DND-41 (cell line): ENCODE data around the gene OSBPL1A.

Source experiments
- EZH2 ChIP-seq: IDR thresholded peaks from 3 replicates; pipeline ENCODE4 v1.6.1; 2012; ENCODE audit warnings: borderline replicate concordance, low read depth, mild to moderate bottlenecking, moderate library complexity, low read length, inconsistent platforms; ENCODE audit not compliant: severe bottlenecking
- TF ChIP-seq, protein P1 (sequence below): IDR thresholded peaks from 2 replicates; pipeline ENCODE4 v1.5.1; 2012; ENCODE audit warnings: borderline replicate concordance, low read length, moderate library complexity, mild to moderate bottlenecking; ENCODE audit not compliant: poor library complexity, severe bottlenecking; ENCODE audit errors: extremely low read depth

DNA sequence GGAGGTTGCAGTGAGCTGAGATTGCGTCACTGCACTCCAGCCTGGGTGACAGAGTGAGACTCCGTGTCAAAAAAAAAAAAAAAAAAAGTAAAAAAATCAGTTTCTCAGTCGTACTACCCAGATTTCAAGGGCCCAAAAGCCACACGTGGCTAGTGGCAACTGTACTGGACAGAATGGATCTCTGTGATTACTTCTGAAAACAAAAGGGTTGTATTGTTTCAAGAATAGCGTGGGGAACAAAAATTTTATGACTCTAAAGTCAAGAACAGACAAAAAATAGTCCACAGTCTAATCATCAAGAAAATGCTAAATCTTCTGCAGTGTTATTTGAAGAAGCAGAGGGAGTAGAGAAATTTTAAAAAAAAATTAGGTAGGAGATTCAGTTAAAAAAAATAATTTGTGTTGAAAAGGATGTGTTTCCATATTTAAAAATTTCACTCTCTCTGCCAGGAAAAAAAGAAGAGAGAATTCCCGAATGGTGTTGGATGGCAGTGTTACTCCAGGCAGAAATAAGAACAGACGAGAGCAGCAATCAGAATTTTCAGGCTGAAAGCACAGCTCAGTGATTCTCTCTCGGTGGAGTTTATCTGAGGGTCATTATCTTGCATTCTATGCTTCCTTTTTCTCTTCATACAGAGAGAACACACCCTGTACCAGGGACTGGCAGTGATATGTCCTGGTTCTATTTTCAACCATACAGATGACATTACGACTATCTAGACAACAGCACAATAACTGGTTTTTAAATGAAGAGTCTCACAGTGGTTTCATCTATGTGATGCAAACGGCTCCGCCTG is 196.9 kb downstream of the OSBPL1A start:
- TF ChIP-seq, protein P1, sequence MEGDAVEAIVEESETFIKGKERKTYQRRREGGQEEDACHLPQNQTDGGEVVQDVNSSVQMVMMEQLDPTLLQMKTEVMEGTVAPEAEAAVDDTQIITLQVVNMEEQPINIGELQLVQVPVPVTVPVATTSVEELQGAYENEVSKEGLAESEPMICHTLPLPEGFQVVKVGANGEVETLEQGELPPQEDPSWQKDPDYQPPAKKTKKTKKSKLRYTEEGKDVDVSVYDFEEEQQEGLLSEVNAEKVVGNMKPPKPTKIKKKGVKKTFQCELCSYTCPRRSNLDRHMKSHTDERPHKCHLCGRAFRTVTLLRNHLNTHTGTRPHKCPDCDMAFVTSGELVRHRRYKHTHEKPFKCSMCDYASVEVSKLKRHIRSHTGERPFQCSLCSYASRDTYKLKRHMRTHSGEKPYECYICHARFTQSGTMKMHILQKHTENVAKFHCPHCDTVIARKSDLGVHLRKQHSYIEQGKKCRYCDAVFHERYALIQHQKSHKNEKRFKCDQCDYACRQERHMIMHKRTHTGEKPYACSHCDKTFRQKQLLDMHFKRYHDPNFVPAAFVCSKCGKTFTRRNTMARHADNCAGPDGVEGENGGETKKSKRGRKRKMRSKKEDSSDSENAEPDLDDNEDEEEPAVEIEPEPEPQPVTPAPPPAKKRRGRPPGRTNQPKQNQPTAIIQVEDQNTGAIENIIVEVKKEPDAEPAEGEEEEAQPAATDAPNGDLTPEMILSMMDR = no peak
- no peak for TF ChIP-seq EZH2
